CD4-positive, alpha-beta T cell treated with Interleukin-17A for 4 hours (primary cell): ENCODE measurements around the gene CFAP299.
"Not testable (repeated sequence)": the region's sequence is repeated elsewhere in the genome, so short reads cannot be mapped to it uniquely, and the experiment has no call there.

ENCODE experiments used
- DNase-seq: peaks from one replicate; pipeline ENCODE4 v3.0.0-alpha.2; 2020; ENCODE audit warnings: mixed read lengths

Gene CFAP299

DNA sequence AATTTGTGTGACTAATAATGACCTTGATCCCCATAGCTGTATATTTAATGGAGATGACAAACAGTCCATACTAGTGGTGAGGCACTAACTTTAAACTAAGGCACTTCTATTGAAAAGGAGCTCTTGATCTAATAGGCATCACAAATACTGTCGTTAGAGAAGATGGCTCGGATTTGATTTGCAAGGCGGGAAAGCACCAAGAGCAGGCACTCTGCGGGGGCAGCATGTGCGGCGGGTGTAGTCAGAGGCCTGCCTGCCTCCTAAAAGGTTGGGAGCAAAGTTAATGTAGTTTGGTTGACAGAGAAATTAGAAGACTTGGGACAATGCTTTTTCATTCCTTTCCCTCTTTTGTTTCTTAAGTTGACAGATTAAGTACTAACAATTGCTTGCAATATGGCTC, 278.8 kb downstream of the CFAP299 start:
- no peak for DNase-seq

DNA sequence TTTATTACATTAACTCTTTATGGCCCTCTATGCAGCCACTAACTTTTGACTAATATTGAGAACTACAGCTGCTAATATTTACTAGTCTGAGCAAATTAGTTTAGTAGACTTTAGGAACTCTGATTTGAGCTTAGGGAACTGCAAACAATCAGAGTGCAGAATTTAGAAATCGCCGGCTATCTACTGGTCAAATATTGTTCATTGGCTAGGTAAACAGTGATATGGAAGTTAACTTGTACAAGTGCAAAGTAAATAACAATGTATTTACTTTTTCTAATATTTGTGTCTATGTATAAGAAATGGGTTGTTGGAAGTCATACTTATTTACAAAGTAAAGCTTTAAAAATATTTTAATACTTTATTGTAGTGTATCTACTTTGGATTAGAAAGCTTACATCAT, 279.6 kb downstream of the CFAP299 start:
- no peak for DNase-seq

DNA sequence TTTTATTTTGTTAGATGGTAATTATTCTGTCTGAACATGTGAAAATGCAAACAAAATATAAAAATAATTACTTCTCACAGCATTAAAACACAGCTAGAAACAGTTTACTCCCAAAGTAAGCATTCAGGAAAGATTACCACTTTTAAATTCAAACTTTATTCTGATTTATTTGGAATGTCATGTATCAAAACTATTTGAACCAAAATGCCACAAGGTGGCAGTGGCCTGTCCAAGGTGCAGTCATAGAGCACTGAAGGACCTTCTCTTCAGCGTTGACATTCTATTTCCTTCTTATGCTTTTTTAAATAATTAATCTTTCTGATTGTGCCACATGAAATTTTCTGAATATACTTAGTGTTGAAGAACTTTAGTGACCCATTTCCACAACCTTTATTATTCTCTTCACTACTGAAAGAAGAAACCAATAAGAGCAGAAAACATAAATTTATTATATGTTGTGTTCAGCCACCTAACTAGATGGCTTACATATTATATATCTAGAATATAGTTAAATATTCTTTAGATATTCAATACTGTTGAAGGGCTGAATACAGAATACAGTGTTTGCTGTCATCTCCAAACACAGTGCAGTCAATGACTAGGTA, 283.6 kb downstream of the CFAP299 start:
- no peak for DNase-seq

DNA sequence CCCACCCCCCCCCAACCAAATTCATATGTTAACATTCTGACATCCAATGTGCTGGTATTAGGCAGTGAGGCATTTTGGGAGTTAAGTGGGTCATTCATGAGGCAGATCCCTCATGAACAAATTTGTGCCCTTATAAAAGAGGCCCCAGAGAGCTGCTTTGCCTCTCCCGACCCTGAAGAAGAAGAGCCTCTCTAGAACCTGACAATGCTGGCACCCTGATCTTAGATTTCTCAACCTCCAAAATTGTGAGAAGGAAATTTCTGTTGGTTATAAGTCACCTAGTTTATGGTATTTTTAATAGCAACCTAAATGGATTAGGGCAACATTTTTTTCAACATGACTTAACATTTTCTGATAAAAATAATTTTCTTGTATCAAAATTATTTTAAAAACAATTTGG, 296.3 kb downstream of the CFAP299 start:
- no peak for DNase-seq

DNA sequence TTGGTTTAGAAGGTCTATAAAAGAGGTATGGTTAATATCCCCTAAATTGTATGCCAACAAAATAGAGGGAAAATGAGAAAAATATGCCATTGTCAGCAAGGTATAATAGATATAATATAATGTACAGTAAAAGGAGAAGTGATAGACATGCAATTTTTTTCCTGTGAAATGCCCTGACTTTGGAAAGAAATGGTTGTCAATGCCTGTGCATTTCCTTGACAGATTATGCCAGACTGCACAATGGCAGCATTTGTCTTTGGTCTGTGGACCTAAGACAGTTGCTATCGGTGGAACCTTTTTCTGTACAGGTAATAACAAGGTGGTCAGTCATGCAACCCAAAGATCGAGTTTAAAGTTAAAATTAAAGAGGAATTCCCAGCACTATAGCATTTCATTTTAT, 301.7 kb downstream of the CFAP299 start:
- DNase-seq, result no peak

DNA sequence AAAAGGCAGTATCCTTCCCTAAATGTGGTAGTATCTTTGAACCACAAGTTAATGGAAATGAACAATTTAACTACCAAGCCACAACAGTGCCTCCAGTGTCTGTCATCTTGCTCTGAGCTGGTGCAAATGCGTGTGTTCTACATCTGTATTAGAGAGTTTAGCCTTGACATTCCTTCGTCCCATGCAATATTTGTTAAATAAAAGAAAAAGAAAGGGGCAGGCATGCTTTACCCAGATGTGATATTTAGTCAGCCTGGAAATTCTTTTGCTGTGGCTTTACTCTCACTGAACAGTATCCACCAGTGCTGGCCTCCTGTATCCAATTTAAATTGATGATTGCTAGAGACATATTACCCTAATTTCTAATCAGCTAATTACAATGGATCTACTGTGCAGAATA, 310.5 kb downstream of the CFAP299 start:
- no peak for DNase-seq

DNA sequence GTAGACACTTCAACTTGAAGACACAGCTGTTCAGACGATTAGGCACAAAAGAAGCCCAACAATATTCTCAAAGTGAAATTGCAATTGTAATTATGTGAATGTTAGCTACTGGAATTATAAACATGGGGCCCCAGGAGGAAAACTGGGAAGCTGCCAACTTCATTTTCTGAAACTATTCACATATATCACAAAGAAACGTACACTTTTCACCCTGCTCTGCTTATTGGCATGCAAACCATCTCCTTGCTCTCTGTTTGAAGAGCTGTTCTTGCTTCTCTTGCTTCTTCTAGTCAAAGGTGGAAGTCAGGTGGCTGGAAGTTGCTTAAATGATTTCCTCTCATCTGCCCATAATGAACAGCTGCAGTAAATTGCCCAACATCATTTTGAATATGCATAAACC, 320.1 kb downstream of the CFAP299 start:
- DNase-seq, result no peak

DNA sequence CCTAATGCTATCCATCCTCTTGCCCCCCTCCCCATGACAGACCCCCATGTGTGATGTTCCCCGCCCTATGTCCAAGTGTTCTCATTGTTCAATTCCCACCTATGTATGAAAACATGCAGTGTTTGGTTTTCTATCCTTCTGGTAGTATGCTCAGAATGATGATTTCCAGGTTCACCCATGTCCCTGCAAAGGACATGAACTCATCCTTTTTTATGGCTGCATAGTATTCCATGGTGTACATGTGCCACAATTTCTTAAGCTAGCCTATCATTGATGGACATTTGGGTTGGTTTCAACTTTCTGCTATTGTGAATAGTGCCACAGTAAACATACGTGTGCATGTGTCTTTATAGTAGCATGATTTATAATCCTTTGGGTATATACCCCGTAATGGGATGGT, 334.6 kb downstream of the CFAP299 start:
- not testable (repeated sequence) for DNase-seq

DNA sequence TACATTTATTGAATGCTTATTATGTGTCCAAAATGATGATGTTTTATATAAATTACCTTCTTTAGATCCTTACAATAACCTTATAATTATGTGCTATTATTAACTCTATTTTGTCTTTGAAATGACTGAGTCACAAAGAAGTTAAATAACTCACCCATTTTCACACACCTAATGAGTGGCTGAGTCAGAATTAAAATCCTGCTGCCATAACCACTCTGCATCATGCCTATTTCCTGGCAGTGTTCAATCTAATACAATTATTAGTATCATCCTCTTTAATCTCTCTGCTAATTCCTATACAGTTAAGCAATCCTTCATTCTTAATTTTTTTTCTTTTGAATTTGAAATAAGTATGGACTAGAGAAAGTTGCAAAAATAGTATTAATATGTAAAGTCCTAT, 342.9 kb downstream of the CFAP299 start:
- no peak for DNase-seq

DNA sequence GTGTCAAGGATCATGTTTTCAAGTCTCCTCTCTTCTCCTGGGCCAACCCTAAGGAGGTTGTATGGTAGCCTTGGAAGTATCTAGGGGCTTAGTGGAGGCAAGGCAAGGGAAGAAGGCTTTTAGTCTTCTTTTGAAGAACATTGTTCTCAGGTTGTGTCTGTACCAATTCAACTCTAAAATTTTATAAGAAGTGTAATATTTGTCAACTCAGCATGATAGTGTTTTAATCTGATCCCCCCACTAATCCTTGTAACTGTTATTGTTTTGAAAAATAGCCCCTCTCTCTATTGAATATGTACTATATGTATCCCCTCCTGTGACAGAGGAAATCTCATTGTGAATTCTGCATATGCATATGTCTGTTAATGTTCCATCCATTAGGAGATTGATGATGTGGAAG, 345.4 kb downstream of the CFAP299 start:
- no peak for DNase-seq

DNA sequence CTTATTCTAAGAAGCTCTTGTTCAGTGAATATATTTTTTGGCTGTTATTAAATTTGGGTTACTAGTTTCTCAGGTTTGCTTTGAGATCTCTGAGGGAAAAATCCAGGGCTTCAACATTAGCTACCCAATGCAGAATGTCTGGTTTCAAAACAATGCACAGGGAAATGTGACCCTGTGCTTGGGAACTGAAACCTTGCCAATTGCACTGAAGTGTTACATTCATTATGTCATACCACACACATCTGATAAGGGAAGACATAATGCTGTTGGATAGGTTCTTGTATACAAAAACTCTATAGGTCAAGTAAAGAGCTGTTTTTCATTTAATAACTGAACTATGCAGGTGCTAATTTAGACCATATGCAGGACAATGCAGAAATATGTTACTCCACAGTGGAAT, 349.7 kb downstream of the CFAP299 start:
- no peak for DNase-seq

DNA sequence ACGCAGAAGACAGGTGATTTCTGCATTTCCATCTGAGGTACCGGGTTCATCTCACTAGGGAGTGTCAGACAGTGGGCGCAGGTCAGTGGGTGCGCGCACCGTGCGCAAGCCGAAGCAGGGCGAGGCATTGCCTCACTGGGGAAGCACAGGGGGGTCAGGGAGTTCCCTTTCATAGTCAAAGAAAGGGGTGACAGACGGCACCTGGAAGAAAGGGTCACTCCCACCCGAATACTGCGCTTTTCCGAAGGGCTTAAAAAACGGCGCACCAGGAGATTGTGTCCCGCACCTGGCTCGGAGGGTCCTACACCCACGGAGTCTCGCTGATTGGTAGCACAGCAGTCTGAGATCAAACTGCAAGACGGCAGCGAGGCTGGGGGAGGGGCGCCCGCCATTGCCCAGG, 352.2 kb downstream of the CFAP299 start:
- not testable (repeated sequence) for DNase-seq

DNA sequence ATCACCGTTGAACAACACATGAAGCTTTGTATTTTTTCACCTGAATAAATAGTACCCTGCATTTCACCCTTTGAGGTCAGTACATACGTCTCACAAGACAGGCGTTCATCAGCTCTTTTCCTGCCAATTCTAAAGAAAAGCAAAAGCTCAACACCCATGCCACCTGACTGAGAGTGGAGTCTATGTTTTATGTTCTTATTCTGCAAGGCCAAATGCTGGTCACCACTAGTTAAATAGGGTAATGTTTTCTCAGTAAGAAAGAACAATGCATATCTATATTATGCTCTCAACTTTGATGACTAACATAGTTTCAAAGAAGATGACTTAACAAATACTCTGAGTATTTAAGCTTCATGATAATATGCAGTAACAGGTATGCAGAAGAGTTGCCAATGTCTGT, 358.6 kb downstream of the CFAP299 start:
- no peak for DNase-seq

DNA sequence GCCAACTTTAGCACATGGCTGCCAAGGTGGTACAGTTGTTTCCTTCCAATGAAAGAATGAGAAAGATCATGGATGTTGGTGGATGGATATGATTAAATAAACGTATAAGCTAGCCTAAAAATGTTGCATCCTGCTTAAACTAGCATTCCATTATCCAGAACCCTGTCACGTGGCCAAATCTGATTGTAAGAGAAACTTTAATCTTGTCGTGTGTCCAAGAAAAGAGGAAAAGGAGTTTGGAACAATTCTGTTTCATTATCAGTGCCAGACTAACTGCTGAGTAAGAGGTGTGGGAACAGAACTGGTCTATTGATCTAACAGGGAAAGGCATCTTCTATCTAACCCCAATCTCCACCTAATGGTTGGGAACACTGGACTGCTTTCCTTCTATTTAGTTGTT, 369.8 kb downstream of the CFAP299 start:
- DNase-seq, result no peak

DNA sequence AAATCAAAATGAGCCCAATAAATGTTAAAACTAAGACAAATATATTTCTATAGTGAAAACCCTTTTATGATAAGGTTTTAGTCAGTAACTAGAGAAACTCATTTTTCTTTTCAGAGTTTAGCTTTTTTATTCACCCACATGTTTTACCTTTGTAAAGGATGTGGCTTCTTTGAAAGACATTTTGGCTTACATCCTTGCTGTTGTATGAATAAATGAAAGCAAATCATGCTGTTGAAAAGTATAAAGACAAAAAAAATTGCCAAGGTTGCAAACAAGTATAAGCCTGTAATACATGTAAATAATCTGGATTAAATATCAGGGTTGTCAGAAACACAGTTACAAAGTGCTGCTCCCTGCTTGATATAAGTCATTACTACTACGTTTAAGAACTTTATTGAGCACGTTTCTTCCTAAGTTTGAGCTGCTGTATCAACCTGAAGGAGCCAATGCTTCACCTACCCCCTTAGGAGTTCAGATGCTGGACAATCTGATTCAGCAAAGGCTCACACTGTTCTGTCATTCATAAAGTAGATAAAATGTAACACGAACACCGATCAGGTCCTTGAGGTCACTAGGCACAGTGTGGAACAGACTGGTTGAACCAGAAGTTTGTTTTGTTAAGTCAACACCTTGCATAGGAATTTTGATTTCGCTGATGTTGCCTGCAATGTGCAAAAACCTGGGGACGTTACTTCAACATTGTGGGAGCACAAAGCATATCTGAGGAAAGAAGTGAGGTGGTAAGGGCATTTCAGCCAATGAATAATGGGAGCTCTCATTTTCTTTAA, 373.7 kb downstream of the CFAP299 start:
- no peak for DNase-seq

DNA sequence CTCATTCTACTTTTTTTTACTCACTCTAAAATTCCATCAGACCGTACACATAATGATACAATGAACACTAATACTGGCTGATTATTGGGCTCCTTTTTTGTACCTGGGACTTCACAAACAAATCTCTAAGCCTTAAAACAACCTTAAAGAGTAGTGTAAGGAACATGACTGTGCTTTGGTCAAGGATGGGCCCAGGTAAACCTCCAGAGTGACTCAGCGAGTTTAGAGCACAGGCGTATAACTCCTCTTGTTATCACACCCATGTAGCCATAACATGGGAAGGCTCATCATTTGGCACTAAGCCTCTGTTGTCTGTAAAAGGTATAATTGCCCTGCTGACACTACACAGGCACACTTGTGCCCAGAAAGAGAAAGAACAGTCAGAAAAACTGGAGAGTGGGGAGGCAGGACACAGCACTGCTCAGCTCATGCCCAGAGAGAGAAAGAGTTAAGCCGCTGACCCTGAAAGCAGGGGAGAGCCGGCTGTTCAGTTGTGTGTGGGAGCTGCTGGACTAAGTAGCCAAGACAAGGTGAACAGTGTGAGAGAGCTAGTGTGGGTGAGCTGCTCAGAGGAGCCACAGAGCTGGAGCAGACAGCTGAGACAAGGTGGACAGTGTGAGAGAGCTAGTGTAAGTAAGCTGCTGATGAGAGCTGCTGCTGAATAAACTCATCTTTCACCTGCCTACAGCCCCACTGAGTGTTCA, 375.4 kb downstream of the CFAP299 start:
- no peak for DNase-seq

DNA sequence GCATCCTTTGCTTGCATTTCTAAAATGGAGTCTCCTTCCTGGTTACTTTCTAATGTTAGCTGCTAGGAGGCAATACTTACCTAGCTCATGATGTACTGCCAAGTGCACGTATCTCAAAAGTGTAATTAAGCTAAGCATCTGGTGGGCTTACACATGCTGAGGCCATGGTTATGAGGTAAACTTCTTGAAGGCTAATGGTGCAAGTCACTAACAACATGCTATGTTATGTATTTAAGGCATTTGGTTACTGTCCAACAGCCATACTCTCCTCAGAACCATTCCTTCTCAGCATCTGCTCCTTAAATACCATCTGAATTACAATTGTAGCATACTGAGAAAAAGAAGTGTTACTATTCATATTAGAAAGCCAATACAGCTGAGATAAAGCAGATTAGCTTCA, 376.4 kb downstream of the CFAP299 start:
- DNase-seq, result no peak

DNA sequence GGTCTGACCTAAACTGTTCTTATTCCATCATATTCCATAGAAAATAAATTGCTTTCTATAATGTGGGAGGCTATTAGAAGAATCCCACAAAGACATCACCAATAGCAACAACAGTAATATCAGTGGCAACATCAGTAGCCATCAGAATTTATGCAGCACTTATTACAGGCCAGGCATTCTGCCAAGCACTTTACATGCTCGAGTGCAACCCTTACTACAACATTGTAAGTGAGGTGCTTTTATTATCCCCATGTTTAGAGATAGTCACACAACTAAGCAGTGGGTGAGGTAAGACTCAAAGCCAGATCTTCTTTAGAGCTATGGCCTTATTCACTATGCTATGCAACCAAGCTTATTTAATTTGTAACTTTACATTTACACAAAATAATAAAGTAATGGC, 377.9 kb downstream of the CFAP299 start:
- no peak for DNase-seq

DNA sequence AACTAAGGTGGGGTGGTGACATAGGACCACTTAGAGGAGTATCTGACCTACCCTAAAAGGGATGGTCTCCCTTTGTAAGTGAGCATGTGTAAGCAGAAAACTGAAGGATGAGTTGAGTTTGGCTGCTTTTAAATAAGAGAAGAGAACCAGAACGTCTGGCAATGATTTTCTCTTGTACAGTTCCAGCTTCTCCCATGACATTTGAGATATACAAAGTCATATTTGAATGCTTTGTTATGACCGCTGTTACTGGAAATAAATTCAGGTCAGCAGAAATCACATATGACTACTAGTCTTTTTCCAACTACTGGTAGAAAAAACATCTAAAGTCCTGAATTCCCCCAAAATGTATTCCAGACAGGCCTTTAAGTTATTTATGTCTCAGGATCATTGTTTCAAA, 381.7 kb downstream of the CFAP299 start:
- no peak for DNase-seq

DNA sequence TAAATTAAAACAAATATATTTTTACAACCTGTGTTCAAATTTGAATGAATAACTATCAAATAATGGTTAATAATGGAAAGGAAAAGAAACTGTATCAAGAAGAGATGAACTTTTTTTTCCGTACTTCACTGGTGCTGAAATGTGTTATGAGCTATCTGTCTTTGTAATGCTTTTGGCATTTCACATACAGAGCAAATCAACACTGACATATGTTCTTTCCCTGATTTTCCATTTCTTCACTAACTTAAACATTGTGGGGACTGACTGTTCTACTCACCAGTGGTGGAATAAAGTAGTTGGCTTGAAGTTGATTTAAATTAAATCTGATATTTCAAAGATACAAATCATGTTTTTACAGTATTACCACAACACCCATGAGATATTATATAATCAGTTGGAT, 390.9 kb downstream of the CFAP299 start:
- DNase-seq, result no peak

DNA sequence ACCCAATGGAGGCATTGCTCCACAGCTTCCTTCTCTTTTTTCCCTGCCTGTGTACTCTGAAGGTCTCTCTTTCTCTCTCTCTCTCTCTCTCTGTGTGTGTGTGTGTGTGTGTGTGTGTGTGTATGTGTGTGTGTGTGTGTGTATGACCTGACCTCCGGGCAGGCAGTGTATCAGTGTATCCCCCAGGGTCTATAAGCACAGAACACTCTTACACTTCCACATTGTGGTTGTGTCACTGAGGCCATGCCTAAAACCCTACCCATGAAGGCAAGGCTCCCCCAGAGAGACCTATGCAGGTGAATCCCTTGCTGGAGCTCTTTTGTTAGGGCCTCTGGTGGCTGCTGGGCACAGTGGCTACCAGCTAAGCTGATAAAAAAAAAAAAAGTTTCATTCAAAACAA, 394.6 kb downstream of the CFAP299 start:
- no peak for DNase-seq

DNA sequence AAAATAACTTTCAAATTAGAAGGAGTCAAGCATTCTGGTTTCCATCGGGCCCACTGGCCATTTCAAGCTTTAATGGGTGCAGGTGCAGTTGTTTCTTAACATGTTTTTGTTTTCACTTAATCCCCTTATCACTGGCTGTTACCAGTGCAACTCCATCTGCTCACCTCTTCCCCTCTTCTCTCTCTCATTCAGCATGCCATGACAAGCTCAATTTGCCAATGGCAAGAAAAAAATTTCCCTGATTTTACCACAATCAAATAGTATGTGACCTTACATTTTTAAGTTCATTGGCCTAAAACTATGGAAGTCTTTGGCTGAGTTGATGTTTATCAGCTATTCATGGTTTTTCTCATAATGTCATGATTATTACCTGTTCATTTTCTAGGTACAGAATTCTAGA, 395.9 kb downstream of the CFAP299 start:
- no peak for DNase-seq

DNA sequence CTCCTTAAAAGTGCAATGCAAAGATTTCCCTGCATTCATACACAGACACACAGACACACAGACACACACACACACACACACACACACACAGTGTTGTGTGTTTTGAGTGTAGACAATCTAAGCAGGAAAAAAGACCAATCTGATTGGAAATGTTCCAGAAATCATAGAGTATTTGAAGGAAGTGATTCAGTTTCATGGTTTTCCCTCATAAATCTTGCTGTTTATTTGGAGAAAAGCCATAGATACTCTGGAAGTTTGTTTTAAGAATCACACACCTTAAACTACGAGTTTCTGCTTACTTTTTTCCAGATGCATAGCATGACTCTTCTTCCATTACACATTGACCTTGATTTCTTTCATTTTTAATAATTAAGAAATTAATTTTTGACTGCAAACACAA, 396.5 kb downstream of the CFAP299 start:
- no peak for DNase-seq

DNA sequence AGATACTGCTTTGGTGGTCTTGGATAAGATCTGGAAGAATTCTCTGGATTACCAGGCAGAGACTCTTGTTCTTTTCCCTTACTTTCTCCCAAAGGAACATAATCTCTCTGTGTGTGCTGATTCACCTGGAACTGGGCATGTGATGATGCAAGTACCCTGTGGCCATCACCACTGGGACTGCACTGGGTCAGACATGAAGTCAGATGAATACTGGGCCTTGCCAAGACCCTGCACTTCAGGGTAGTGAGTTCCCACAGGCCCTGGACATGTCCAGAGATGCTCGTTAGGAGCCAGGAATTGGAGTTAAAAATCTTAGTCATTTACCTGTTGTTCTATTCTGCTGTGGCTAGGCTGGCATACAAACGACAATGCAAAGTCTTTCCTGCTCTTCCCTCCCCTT, 404.8 kb downstream of the CFAP299 start:
- no peak for DNase-seq
